ENCODE data around the gene DYNC1LI1.

DNA sequence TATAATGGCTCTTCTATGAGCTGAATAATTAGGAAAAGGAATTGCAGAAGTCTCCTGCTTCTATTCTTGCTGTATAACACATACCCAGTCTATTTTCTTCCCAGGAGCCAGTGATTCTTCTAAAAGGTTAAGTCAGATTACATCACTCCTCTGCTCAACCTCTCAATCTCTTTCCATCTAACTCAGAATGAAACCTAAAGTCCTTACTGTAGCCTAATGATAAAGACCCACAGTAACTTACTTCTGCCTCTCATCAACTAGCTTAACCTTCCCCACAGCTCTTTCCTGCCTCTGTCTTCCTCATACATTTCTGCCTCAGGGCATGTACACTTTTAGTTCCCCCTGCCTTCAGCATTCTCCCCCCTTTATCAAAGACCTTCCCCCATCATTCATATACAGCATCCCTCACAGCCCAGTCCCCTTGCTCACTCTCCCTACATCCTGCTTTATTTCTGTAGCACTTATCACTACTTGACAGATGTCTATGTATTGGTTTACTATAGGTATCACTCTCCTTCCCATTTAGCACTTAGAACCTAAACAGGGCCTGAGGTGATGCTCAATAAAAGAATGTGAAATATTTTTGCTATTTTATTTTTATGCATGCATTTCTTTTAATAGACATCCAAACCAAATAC lies 39.5 kb downstream of the DYNC1LI1 start:
- no peak for TF ChIP-seq CHD2 (IDR thresholded peaks at IDR 0.05; ENCODE audit: low read length, partially characterized antibody)
- no peak for TF ChIP-seq EP300 (IDR thresholded peaks at IDR 0.05; ENCODE audit: borderline replicate concordance in 1 of 2, low read depth in 1 of 2, low read length in 1 of 2)
- TF ChIP-seq CTCF (IDR thresholded peaks at IDR 0.05): no peak
- TF ChIP-seq PBX3 (IDR thresholded peaks at IDR 0.05): no peak
- no peak for TF ChIP-seq SMC3 (IDR thresholded peaks at IDR 0.05; ENCODE audit: low read depth, low read length)
- no peak for TF ChIP-seq TAF1 (IDR thresholded peaks at IDR 0.05; ENCODE audit: borderline replicate concordance, low read depth, low read length)
- no peak for TF ChIP-seq RCOR1 (IDR thresholded peaks at IDR 0.05; ENCODE audit: low read length)
- TF ChIP-seq MAX (IDR thresholded peaks at IDR 0.05; ENCODE audit: low read depth): no peak

Measured in SK-N-SH (cell line).